HepG2 (cell line): ENCODE results near the gene CMIP. TPM values are rescaled to one million over a fixed set of nuclear protein-coding genes. Genes with fewer than 3 reads are reported as not detected.
A peak's percentile ranks its signal among the peaks of the same experiment; 100 is the strongest.

Source experiments
- ARID2 ChIP-seq: sonication (generic); formaldehyde crosslinking; IDR thresholded peaks from 2 replicates; pipeline ENCODE4 v1.8.1; 2022; ENCODE audit warnings: mild to moderate bottlenecking, missing genetic modification reagents, borderline replicate concordance
- ARNTL ChIP-seq: sonication (generic); formaldehyde crosslinking; IDR thresholded peaks from 2 replicates; pipeline ENCODE4 v1.4.0; 2020; ENCODE audit warnings: mild to moderate bottlenecking, missing genetic modification reagents
- BRD4 ChIP-seq: sonication (generic); formaldehyde crosslinking; IDR thresholded peaks from 2 replicates; pipeline ENCODE4 v1.4.0; 2020; ENCODE audit warnings: missing genetic modification reagents
- DMAP1 ChIP-seq: IDR thresholded peaks from 2 replicates; pipeline ENCODE4 v1.6.1; 2016
- DMTF1 ChIP-seq: sonication (generic); formaldehyde crosslinking; IDR thresholded peaks from 2 replicates; pipeline ENCODE4 v1.4.0; 2020; ENCODE audit warnings: mild to moderate bottlenecking, missing genetic modification reagents
- GLMP ChIP-seq: sonication (generic); formaldehyde crosslinking; IDR thresholded peaks from 2 replicates; pipeline ENCODE4 v1.9.0; 2021; ENCODE audit warnings: missing genetic modification reagents, mild to moderate bottlenecking, borderline replicate concordance
- JUN ChIP-seq: sonication (generic); formaldehyde crosslinking; IDR thresholded peaks from 2 replicates; pipeline ENCODE4 v1.4.0; 2020; ENCODE audit warnings: mild to moderate bottlenecking, missing genetic modification reagents
- MYNN ChIP-seq: sonication (generic); formaldehyde crosslinking; IDR thresholded peaks from 2 replicates; pipeline ENCODE4 v1.4.0; 2020; ENCODE audit warnings: mild to moderate bottlenecking, low read depth, missing genetic modification reagents
- NCOA1 ChIP-seq: sonication (generic); formaldehyde crosslinking; IDR thresholded peaks from 2 replicates; pipeline ENCODE4 v1.9.0; 2021; ENCODE audit warnings: missing genetic modification reagents
- NCOA2 ChIP-seq: sonication (generic); formaldehyde crosslinking; IDR thresholded peaks from 2 replicates; pipeline ENCODE4 v1.8.0; 2022; ENCODE audit warnings: inconsistent platforms
- RARG ChIP-seq: sonication (generic); formaldehyde crosslinking; IDR thresholded peaks from 2 replicates; pipeline ENCODE4 v1.4.0; 2020; ENCODE audit warnings: low read depth, mild to moderate bottlenecking, missing genetic modification reagents
- REXO4 ChIP-seq: sonication (generic); formaldehyde crosslinking; IDR thresholded peaks from 2 replicates; pipeline ENCODE4 v1.8.0; 2022; ENCODE audit warnings: missing genetic modification reagents, mild to moderate bottlenecking, borderline replicate concordance
- SMARCE1 ChIP-seq: fragments of 450-650 bp; IDR thresholded peaks from 2 replicates; pipeline ENCODE4 v1.6.1; 2017; ENCODE audit warnings: borderline replicate concordance
- SRSF4 ChIP-seq: fragments of 200-400 bp; formaldehyde crosslinking; IDR thresholded peaks from one replicate; pipeline ENCODE4 v1.6.1; 2018; ENCODE audit warnings: mild to moderate bottlenecking, low read depth, low read length, moderate library complexity; ENCODE audit not compliant: poor library complexity, severe bottlenecking
- ZNF292 ChIP-seq: sonication (generic); formaldehyde crosslinking; IDR thresholded peaks from 2 replicates; pipeline ENCODE4 v1.8.1; 2022; ENCODE audit warnings: mild to moderate bottlenecking, low read depth, missing genetic modification reagents, borderline replicate concordance
- ZNF484 ChIP-seq: sonication (generic); formaldehyde crosslinking; IDR thresholded peaks from 2 replicates; pipeline ENCODE4 v1.5.1; 2020; ENCODE audit warnings: mild to moderate bottlenecking, low read depth, missing genetic modification reagents, borderline replicate concordance
- ZNF562 ChIP-seq: sonication (generic); formaldehyde crosslinking; IDR thresholded peaks from 2 replicates; pipeline ENCODE4 v1.8.0; 2022; ENCODE audit warnings: missing genetic modification reagents, borderline replicate concordance
- ZNF740 ChIP-seq: sonication (generic); formaldehyde crosslinking; IDR thresholded peaks from 2 replicates; pipeline ENCODE4 v1.4.0; 2020; ENCODE audit warnings: missing genetic modification reagents
- ZNF770 ChIP-seq: sonication (generic); formaldehyde crosslinking; IDR thresholded peaks from 2 replicates; pipeline ENCODE4 v1.5.0; 2020; ENCODE audit warnings: mild to moderate bottlenecking, missing genetic modification reagents
- polyA plus RNA-seq, 8 experiments: library from polyadenylated mRNA; depleted of rRNA in 3 of 8; stranded (reverse) in 7 of 8; unstranded in 1 of 8; fragments of >200 nt; fragmentation: Illumina TruSeq in 4 of 8; extraction: Trizol in 4 of 8; gene quantifications; 2 replicates each; pipeline versions ENCODE4 v1.2.1 to v1.2.3, GENCODE V29; 2011 to 2016; ENCODE audit warnings: low read depth in 4 of 8, missing spikeins in 1 of 8, mixed read lengths in 1 of 8; ENCODE audit not compliant: insufficient read depth in 1 of 8
- total RNA-seq, 5 experiments: library from RNA; depleted of rRNA; stranded (reverse); fragments of >200 nt; fragmentation: Illumina TruSeq; extraction: Trizol; gene quantifications; 2 replicates each; pipeline ENCODE4 v1.2.3, GENCODE V29; 2016; ENCODE audit warnings: low read depth in 1 of 5

The CMIP gene
- total and polyA plus RNA-seq, 2 of the 13 experiments (the other 11 are each of a cell fraction or from before 2014, with no cell fraction given) = 10.9 to 18.1 TPM

GRCh38 chr16:81456523-81457325 is 12.1 kb downstream of the CMIP start (continued):
- TF ChIP-seq ZNF770 (CRISPR knock-in tag) = peak; percentile 32; the same call in 1 of the 2 replicates
- peak; percentile 73 for TF ChIP-seq DMAP1
- no peak for TF ChIP-seq NCOA1 (CRISPR knock-in tag)
- TF ChIP-seq BRD4 (CRISPR knock-in tag) = no peak
- TF ChIP-seq MYNN (CRISPR knock-in tag) = no peak
- TF ChIP-seq ZNF562 (CRISPR knock-in tag) = no peak
- TF ChIP-seq JUN (CRISPR knock-in tag) = peak; percentile 10; the same call in 1 of the 2 replicates
- TF ChIP-seq ZNF292 = peak; percentile 95
- TF ChIP-seq ZNF484 (CRISPR knock-in tag) = no peak
- TF ChIP-seq ARID2 (CRISPR knock-in tag) = no peak
- 0 out of 2 replicates have a peak, but pooled peaks have one; percentile 77 for TF ChIP-seq REXO4
- peak; percentile 75; the same call in 1 of the 2 replicates for TF ChIP-seq ARNTL (CRISPR knock-in tag)
- TF ChIP-seq SMARCE1 = no peak
- no peak for TF ChIP-seq ZNF740 (CRISPR knock-in tag)
- no peak for TF ChIP-seq DMTF1 (CRISPR knock-in tag)
- no peak for TF ChIP-seq RARG (CRISPR knock-in tag)
- peak; percentile 90 for TF ChIP-seq NCOA2 (CRISPR knock-in tag)
- no peak for TF ChIP-seq SRSF4
- TF ChIP-seq GLMP (CRISPR knock-in tag) = peak; percentile 57; the same call in 1 of the 2 replicates
